ENCODE data around the gene LRRIQ1.

DNA sequence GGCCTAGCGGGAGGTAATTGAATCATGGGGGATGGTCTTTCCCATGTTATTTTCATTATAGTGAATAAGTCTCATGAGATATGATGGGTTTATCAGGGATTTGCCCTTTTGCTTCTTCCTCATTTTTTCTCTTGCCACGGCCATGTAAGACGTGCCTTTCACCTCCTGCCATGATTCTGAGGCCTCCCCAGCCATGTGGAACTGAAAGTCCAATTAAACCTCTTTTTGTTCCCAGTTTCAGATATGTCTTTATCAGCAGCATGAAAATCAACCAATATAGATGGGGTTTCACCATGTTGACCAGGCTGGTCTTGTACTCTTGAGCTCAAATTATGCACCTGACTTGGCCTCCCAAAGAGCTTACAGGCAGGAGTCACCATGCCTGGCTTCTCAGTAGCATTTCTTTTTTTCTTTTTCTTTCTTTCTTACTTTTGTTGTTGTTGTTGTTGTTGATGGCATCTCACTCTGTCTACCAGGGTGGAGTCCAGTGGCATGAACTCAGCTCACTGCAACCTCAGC is 33.3 kb upstream of the LRRIQ1 start:
- TF ChIP-seq, protein P1, sequence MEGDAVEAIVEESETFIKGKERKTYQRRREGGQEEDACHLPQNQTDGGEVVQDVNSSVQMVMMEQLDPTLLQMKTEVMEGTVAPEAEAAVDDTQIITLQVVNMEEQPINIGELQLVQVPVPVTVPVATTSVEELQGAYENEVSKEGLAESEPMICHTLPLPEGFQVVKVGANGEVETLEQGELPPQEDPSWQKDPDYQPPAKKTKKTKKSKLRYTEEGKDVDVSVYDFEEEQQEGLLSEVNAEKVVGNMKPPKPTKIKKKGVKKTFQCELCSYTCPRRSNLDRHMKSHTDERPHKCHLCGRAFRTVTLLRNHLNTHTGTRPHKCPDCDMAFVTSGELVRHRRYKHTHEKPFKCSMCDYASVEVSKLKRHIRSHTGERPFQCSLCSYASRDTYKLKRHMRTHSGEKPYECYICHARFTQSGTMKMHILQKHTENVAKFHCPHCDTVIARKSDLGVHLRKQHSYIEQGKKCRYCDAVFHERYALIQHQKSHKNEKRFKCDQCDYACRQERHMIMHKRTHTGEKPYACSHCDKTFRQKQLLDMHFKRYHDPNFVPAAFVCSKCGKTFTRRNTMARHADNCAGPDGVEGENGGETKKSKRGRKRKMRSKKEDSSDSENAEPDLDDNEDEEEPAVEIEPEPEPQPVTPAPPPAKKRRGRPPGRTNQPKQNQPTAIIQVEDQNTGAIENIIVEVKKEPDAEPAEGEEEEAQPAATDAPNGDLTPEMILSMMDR (conservative IDR thresholded peaks at IDR 0.05; ENCODE audit: low read depth, low read length), result no peak
- no peak for TF ChIP-seq EZH2 (IDR thresholded peaks at IDR 0.05; ENCODE audit: borderline replicate concordance, low read depth, low read length, poor library complexity, severe bottlenecking)
